ENCODE results near the gene ITGA11. TPM values are rescaled to one million over a fixed set of nuclear protein-coding genes. Genes with fewer than 3 reads are reported as not detected.
A peak's percentile ranks its signal among the peaks of the same experiment; 100 is the strongest.

The ITGA11 gene, protein sequence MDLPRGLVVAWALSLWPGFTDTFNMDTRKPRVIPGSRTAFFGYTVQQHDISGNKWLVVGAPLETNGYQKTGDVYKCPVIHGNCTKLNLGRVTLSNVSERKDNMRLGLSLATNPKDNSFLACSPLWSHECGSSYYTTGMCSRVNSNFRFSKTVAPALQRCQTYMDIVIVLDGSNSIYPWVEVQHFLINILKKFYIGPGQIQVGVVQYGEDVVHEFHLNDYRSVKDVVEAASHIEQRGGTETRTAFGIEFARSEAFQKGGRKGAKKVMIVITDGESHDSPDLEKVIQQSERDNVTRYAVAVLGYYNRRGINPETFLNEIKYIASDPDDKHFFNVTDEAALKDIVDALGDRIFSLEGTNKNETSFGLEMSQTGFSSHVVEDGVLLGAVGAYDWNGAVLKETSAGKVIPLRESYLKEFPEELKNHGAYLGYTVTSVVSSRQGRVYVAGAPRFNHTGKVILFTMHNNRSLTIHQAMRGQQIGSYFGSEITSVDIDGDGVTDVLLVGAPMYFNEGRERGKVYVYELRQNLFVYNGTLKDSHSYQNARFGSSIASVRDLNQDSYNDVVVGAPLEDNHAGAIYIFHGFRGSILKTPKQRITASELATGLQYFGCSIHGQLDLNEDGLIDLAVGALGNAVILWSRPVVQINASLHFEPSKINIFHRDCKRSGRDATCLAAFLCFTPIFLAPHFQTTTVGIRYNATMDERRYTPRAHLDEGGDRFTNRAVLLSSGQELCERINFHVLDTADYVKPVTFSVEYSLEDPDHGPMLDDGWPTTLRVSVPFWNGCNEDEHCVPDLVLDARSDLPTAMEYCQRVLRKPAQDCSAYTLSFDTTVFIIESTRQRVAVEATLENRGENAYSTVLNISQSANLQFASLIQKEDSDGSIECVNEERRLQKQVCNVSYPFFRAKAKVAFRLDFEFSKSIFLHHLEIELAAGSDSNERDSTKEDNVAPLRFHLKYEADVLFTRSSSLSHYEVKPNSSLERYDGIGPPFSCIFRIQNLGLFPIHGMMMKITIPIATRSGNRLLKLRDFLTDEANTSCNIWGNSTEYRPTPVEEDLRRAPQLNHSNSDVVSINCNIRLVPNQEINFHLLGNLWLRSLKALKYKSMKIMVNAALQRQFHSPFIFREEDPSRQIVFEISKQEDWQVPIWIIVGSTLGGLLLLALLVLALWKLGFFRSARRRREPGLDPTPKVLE
- under 0.01 TPM in 1 of 2 replicates, not detected in the other for total RNA-seq (2014; rRNA removed; shearing (Covaris generic))
- not detected in 2 replicates for total RNA-seq (2022)
- not detected for Bru-seq, nascent RNA
- not detected for BruChase-seq, experiment 1, labeled RNA remaining after a 6-hour chase
- BruChase-seq, experiment 2, labeled RNA remaining after a 2-hour chase: percentile 2 among the genes with signal in this experiment
- long read RNA-seq: 0 reads

DNA sequence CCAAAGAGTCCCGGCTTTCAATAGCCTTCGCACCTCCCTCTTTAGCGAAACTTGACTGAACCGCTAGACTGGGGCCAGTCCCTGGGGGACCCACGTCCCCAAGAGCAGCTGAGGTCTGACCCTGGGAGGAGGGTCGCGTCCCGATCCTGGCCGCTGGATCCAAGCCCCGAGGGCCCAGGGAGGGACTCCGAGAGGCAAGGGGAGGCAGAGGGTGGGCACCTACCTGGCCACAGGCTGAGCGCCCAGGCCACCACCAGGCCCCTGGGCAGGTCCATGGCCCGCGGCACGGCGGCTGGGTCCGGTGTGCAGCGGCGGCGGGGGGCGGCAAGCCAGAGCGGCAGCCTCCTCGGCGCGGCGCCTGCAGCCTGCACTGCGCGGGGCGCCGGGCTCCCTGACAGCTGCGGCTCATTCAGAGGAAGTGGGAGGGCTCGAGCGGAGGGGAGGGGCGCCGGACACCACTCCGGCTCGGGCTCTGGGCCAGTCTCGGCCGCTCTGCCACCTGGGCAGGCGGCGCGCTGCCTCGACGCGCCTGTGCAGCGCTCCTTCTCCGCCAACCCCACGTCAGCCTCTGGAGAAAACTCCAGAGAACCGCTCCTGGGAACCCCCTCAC, at the start of gene ITGA11:
TSS of gene ITGA11 (minus strand) at position 372 of the 610 bp plus-strand sequence. CDS start at position 275, 97 bp downstream.
- Histone ChIP-seq H3K4me2 (ENCODE audit: low read length) (no peak within 1 kb of the TSS), H2AFZ (ENCODE audit: low read length) (no peak within 1 kb of the TSS), H3K9me2 (ENCODE audit: insufficient read depth, low read length) (no peaks in the 10 kb centered on the region), H3K79me2 (ENCODE audit: insufficient read depth, low read depth, low read length) (no peaks in the 10 kb centered on the region), H3K36me3 (ENCODE audit: insufficient read depth, low read length) (no peaks in the 10 kb centered on the region), H3K4me1 (ENCODE audit: insufficient read depth, low read length, poor library complexity, severe bottlenecking) (no peaks in the 10 kb centered on the region), H3K27ac (ENCODE audit: low read depth, low read length, poor library complexity, severe bottlenecking) (no peak within 1 kb of the TSS), H4K20me1 (ENCODE audit: insufficient read depth, low read length) (no peaks in the 10 kb centered on the region), H3K9me3 (ENCODE audit: low read length) (no peaks in the 10 kb centered on the region), H3K4me3 (ENCODE audit: low read depth, low read length, poor library complexity, severe bottlenecking) (no peak within 1 kb of the TSS)
- no TSS peak for BruUV-seq (replicated peaks)
- no peak for DNase-seq (ENCODE audit: low spot score)
- CTCF ChIA-PET (ENCODE audit: unreplicated experiment): no interaction called here
- POLR2A ChIA-PET: no interaction called here
- TF ChIP-seq EZH2phosphoT487 (IDR thresholded peaks at IDR 0.05; ENCODE audit: borderline replicate concordance, low read depth, low read length): no peak
- TF ChIP-seq, protein P1, sequence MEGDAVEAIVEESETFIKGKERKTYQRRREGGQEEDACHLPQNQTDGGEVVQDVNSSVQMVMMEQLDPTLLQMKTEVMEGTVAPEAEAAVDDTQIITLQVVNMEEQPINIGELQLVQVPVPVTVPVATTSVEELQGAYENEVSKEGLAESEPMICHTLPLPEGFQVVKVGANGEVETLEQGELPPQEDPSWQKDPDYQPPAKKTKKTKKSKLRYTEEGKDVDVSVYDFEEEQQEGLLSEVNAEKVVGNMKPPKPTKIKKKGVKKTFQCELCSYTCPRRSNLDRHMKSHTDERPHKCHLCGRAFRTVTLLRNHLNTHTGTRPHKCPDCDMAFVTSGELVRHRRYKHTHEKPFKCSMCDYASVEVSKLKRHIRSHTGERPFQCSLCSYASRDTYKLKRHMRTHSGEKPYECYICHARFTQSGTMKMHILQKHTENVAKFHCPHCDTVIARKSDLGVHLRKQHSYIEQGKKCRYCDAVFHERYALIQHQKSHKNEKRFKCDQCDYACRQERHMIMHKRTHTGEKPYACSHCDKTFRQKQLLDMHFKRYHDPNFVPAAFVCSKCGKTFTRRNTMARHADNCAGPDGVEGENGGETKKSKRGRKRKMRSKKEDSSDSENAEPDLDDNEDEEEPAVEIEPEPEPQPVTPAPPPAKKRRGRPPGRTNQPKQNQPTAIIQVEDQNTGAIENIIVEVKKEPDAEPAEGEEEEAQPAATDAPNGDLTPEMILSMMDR (conservative IDR thresholded peaks at IDR 0.05; ENCODE audit: low read length): no peak
- intact Hi-C loops (cut with micrococcal nuclease; ENCODE audit: unreplicated experiment): no loop called here

DNA sequence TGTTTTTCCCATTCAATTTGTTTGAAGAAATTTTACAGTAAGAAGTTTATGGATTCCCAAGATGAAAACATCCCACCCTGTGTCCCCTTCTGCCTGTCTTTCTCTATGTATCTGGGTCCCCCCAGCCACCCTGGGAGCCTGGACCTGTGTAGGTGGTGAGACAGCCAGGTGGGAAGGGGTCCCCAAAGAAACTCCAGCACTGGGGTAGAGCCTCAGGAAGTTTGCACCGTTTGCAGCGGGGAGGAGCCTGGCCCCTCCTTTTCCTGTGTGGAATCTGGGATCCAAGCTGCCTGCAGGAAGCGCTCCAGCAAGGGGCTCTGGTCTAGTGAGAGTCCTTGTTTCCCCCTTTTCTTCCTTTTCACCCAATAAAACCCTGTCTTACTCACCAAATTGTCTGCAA, 49.4 kb upstream of the ITGA11 start:
- H3K9me2 ChIP-seq (ENCODE audit: insufficient read depth, low read length): no peaks in the 10 kb centered on the region
- H4K20me1 ChIP-seq (ENCODE audit: insufficient read depth, low read length): no peaks in the 10 kb centered on the region
- ChIA-PET POLR2A (no interaction called here), CTCF (ENCODE audit: unreplicated experiment) (no interaction called here)
- no TSS peak for BruUV-seq (replicated peaks)
- no peaks in the 10 kb centered on the region for H3K79me2 ChIP-seq (ENCODE audit: insufficient read depth, low read depth, low read length)
- DNase-seq (ENCODE audit: low spot score): no peak
- H3K9me3 ChIP-seq (ENCODE audit: low read length): no peaks in the 10 kb centered on the region
- no peak overlapping the region for H3K27ac ChIP-seq (ENCODE audit: low read depth, low read length, poor library complexity, severe bottlenecking)
- TF ChIP-seq, protein P1 (conservative IDR thresholded peaks at IDR 0.05; ENCODE audit: low read length): no peak
- TF ChIP-seq EZH2phosphoT487 (IDR thresholded peaks at IDR 0.05; ENCODE audit: borderline replicate concordance, low read depth, low read length): no peak
- H2AFZ ChIP-seq (ENCODE audit: low read length): no peak overlapping the region
- H3K4me3 ChIP-seq (ENCODE audit: low read depth, low read length, poor library complexity, severe bottlenecking): no peak overlapping the region
- no peak overlapping the region for H3K4me2 ChIP-seq (ENCODE audit: low read length)
- no peaks in the 10 kb centered on the region for H3K4me1 ChIP-seq (ENCODE audit: insufficient read depth, low read length, poor library complexity, severe bottlenecking)
- intact Hi-C loops (cut with micrococcal nuclease; ENCODE audit: unreplicated experiment): no loop called here
- no peaks in the 10 kb centered on the region for H3K36me3 ChIP-seq (ENCODE audit: insufficient read depth, low read length)
